Right hindlimb (tissue), 1 donor: ENCODE results near the gene TEAD2.
A peak's percentile ranks its signal among the peaks of the same experiment; 100 is the strongest.
"Not testable (repeated sequence)": the region's sequence is repeated elsewhere in the genome, so short reads cannot be mapped to it uniquely, and the experiment has no call there.

Experiments used
- DNase-seq: peaks from one replicate; pipeline ENCODE4 v3.0.0-alpha.2; 2018

TEAD2 gene

GRCh38 chr19:49347191-49347590 is 15.0 kb downstream of the TEAD2 start:
- no peak for DNase-seq

- peak; percentile 5 for DNase-seq
These were observed 17.5 kb downstream of the TEAD2 start for GRCh38 chr19:49344505-49345423.

GRCh38 chr19:49343123-49343522 is 19.1 kb downstream of the TEAD2 start:
- peak; percentile 18 for DNase-seq

GRCh38 chr19:49342291-49342721 is 19.9 kb downstream of the TEAD2 start:
- DNase-seq, result peak; percentile 13

- DNase-seq, result no peak
These were observed 21.1 kb downstream of the TEAD2 start for GRCh38 chr19:49340865-49341718.

GRCh38 chr19:49340069-49340864 is 21.9 kb downstream of the TEAD2 start:
- DNase-seq, result peak; percentile 68

GRCh38 chr19:49339301-49340068 is 22.7 kb downstream of the TEAD2 start:
- DNase-seq, result peak; percentile 93

- peak; percentile 61 for DNase-seq
These were observed 23.4 kb downstream of the TEAD2 start for GRCh38 chr19:49338691-49339300.

- no peak for DNase-seq
These were observed 24.1 kb downstream of the TEAD2 start for GRCh38 chr19:49338023-49338677.

- no peak for DNase-seq
These were observed 24.8 kb downstream of the TEAD2 start for GRCh38 chr19:49337267-49338022.

GRCh38 chr19:49336482-49337266 is 25.5 kb downstream of the TEAD2 start:
- DNase-seq, result no peak

- DNase-seq, result no peak
These were observed 26.3 kb downstream of the TEAD2 start for GRCh38 chr19:49335784-49336481.

- no peak for DNase-seq
These were observed 27.0 kb downstream of the TEAD2 start, which contains the start of gene CD37 for GRCh38 chr19:49335071-49335783. Gene CD37, plus strand, starts transcription at chr19:49335406. Its CDS starts 135 bp downstream, at chr19:49335541.

- no peak for DNase-seq
These were observed 28.4 kb downstream of the TEAD2 start for GRCh38 chr19:49333811-49334288.

GRCh38 chr19:49333418-49333805 is 28.8 kb downstream of the TEAD2 start:
- DNase-seq, result no peak

GRCh38 chr19:49332691-49333417 is 29.4 kb downstream of the TEAD2 start:
- not testable (repeated sequence) for DNase-seq

GRCh38 chr19:49331616-49332055 is 30.6 kb downstream of the TEAD2 start:
- DNase-seq, result no peak
